SK-N-DZ (cell line): ENCODE measurements around the gene C1orf232.

Experiments
- DNase-seq: peaks from one replicate; pipeline ENCODE4 v3.0.0-alpha.2; 2015; ENCODE audit warnings: low spot score

The C1orf232 gene

DNA sequence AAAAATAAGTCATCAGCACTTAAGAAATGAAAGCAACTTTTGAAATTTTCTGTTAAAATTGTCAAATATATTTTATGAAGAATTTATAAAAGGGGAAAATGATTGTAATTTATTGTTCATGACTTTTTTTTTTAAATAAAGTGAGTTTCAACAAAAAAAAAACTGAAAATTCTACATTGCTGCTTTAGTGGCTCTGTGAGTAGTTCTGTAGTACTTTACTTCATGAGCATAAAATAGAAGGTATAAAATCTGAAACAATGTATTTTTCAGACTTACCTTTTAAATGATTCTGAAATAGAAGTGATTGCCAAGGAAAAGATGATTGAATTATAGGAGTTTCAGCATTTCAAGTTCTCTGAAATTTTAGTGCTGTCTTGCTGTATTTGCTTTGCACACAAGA is 43.4 kb downstream of the C1orf232 start:
- DNase-seq = no peak

DNA sequence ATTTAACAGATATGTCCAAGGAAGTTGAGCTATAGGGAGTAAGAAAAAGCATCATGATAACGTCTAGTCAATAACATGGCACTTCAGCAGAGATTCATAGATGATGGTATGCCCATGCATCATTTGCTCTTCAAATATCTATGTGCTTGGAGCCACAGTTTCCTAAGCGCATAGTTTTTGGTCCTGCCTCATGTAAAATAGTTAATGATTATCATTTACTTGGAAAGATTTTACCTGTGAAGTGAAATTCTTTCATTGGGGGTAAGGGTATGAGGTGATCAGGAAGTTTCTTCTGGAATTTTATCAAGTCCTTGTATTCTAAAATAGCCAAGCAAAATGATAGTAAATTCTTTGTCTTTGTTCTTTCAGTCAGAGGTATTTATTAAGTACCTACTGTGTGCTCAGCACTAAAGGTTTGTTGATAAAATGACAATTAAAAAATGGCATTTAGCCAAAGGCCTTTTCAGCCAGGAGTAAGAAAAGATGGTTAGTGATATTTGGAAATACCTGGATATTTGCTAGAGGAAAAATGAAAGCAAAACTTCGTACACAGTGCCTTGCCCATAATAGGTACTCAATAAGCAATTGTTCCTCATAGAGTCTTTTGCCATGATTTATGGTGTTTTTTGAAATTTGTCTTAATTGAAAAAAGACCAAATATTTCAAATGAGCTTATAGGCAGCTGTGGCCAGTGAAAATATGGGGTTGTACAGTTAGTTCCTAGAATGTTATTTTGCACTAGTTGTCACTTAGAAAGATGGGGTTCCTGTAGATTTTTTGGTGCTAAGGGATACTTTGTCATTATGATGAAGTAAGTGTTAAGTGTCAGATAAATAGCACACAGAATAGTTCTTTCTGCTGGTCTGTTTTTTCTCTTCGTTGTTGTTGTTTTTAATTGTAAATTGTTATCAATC is 44.1 kb downstream of the C1orf232 start:
- no peak for DNase-seq

DNA sequence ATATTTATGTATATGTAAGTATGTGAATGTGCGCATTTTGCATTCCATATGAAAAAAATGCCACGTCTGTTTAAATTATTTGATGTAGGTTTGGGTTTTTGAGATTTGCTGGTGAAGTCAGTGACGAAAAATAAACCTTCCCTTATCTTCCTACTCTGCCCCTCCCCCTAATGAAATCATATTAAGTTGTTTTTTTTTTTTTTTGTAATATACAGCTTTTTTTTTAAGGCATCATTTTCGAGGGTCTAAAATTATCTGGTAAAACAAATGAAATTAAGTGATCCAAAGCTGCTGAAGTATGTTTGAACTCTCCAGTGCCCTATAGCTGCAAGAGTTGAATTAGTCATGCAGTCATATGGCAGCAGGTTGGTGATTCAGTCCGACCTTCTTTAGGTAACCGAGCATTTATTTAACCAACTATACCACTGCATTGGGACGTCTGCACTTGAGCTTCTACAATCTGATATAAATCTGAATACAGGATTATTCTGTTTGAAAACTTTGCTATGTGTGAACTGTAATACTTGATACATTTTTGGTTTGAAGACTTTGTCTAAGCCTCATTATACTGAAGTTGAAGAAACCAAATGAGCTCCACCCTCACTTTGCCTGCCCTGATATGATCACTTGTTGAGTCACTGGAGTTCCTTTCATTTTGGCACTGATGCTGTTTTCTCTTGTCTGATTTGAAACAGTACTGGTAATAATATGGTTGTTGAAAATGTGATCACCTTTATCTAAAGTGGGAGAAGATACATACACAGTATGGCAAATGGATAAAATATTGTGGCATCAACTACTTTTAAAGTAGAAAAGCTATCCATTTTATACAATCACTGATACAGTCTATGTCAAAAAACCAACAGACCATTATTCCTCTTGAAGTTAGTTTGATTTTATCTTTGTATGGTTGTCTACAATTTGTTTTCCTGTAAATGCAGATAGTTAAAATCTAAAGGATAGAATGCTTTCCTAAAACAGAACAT is 45.5 kb downstream of the C1orf232 start:
- no peak for DNase-seq

DNA sequence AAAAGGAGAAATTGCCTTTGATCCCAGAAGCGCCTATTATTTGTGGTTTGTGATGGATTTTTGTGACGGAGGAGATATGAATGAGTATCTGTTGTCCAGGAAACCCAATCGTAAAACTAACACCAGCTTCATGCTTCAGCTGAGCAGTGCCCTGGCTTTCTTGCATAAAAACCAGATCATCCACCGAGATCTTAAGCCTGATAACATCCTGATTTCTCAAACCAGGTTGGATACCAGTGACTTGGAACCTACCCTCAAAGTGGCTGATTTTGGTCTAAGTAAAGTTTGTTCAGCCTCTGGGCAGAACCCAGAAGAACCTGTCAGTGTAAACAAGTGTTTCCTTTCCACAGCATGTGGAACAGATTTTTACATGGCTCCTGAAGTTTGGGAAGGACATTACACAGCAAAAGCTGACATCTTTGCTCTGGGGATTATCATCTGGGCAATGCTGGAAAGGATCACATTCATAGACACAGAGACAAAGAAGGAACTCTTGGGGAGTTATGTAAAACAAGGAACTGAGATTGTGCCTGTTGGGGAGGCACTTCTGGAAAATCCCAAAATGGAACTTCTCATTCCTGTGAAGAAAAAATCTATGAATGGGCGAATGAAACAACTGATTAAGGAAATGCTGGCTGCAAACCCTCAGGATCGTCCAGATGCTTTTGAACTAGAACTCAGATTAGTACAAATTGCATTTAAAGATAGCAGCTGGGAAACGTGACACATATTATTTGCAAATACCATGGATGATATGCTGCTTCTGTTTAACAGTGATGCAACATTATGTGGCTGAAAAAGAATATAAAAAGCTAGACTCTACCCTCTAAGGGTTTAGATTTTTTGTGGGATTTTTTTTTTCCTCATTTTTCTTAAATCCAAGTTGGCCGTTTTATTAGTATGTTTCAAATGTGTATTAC is 46.6 kb downstream of the C1orf232 start:
- peak; percentile 72 for DNase-seq

DNA sequence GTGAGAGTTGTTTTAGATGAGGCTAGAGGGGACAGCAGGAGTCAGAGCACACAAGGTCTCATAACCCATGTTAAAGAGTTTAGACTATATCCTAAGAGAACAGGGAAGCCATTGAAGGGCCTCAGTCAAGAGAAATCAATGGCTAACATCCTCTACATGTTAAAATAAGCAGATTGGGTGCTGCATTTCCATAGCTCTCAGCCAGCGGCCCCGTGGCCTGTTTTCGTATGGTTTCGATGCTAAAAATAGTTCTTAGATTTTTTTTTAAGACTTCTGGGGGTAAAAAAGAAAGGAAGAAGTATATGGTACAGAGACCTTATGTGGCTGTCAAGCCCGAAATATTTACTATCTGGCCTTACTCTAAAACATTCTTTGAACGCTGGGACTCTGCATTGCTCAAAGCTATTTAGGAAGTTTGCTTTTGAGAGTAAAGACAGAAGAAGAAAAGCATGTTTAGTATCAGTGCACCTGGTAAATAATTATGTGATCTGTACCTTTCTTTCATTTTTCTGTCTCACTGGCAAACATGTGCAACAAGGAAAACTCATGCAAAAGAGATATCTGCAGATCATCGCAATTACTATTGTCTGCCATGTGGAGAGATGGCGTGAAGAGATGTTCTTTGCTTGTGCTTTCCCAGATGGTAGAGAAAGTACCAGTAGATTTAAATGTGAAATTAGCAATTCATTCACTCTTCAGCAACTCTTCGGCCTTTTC is 48.7 kb downstream of the C1orf232 start:
- DNase-seq = no peak

DNA sequence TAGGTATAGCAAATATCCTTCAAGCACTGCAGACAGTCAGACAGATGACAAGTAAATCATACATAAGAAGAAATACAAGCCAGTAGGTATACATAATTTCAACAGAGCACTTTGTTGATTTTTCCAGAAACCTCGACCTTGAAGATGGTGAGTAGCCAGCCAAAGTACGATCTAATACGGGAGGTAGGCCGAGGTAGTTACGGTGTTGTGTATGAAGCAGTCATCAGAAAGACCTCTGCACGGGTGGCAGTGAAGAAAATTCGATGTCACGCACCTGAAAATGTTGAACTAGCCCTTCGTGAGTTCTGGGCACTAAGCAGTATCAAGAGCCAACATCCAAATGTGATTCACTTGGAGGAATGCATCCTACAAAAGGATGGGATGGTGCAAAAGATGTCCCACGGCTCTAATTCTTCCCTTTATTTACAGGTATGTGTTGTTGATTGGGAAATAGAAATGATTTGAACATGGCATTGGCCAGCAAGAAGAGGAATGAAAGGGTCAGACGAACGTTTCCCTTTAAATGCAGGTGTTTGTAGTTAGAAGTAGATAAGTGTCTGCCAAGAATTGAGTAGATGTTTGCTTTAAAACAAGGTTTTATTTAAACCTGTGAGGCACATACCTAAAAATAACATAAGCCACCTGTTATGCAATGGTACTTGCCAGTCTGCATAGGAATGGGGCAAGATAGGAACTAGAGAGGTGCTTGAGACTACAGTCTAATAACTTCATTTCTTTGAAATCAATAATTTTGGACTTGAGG is 54.4 kb downstream of the C1orf232 start:
- DNase-seq = no peak
